H1 (cell line): ENCODE data around the gene ANKRD40CL. TPM values are rescaled to one million over a fixed set of nuclear protein-coding genes. Genes with fewer than 3 reads are reported as not detected.

ENCODE experiments used
- CTCF ChIA-PET: fragments of 300-600 bp; sonication (Branson Sonifier 250); formaldehyde crosslinking; loops from one replicate; lab custom pipeline; 2021; ENCODE audit not compliant: partially characterized antibody; lab: Charles Lee
- POLR2A ChIA-PET: fragments of 300-600 bp; sonication (Branson Sonifier 250); formaldehyde crosslinking; loops from one replicate; lab custom pipeline; 2021; ENCODE audit warnings: inconsistent platforms; ENCODE audit not compliant: partially characterized antibody; lab: Charles Lee
- DNase-seq, 2 experiments: peaks; one replicate each; pipeline versions ENCODE4 v3.0.0 to v3.0.0-alpha.2; 2010 to 2022; ENCODE audit warnings: low spot score in 2 of 2, low read depth in 1 of 2, mixed read lengths in 1 of 2
- FAIRE-seq: peaks from 2 replicates; lab custom pipeline; 2011; peaks lifted over from hg19 to GRCh38; lab: Jason Lieb, UNC
- H2AFZ ChIP-seq: 2 replicates; pipeline ENCODE4 v1.8.1; 2012; ENCODE audit warnings: low read length, inconsistent platforms
- H2AK5ac ChIP-seq: 2 replicates; pipeline ENCODE4 v1.6.1; 2013; ENCODE audit warnings: low read depth, low read length
- H2BK120ac ChIP-seq: replicated peaks from 2 replicates; pipeline ENCODE3; 2013; ENCODE audit warnings: low read depth, low read length, inconsistent platforms
- H2BK12ac ChIP-seq: 2 replicates; pipeline ENCODE4 v1.6.1; 2013; ENCODE audit warnings: low read depth, low read length
- H2BK15ac ChIP-seq: 2 replicates; pipeline ENCODE4 v1.6.1; 2013; ENCODE audit warnings: low read length
- H2BK20ac ChIP-seq: 2 replicates; pipeline ENCODE4 v1.6.1; 2013; ENCODE audit warnings: low read length
- H2BK5ac ChIP-seq: 2 replicates; pipeline ENCODE4 v1.6.1; 2013; ENCODE audit warnings: low read depth, low read length
- H3K14ac ChIP-seq: 2 replicates; pipeline ENCODE4 v1.6.1; 2013; ENCODE audit warnings: inconsistent platforms; ENCODE audit not compliant: insufficient read length
- H3K18ac ChIP-seq: 2 replicates; pipeline ENCODE4 v1.6.1; 2013; ENCODE audit warnings: low read length; ENCODE audit errors: extremely low read depth
- H3K23ac ChIP-seq: 2 replicates; pipeline ENCODE4 v1.6.1; 2013; ENCODE audit warnings: inconsistent platforms; ENCODE audit not compliant: insufficient read length
- H3K23me2 ChIP-seq: 2 replicates; pipeline ENCODE4 v1.6.1; 2013; ENCODE audit warnings: low read depth, low read length
- H3K27ac ChIP-seq: 2 replicates; pipeline ENCODE4 v1.6.1; 2011; ENCODE audit warnings: low read depth, low read length, inconsistent platforms
- H3K27me3 ChIP-seq, 4 experiments: replicated peaks in 1 of 4; 1 replicate in 1 of 4; 2 replicates in 3 of 4; pipeline versions ENCODE4 v1.6.1 to v1.8.1; 2011 to 2013; ENCODE audit warnings: low read length in 3 of 4, mild to moderate bottlenecking in 3 of 4, inconsistent platforms in 2 of 4, mixed read lengths in 2 of 4, moderate library complexity in 1 of 4; ENCODE audit not compliant: control insufficient read depth in 3 of 4, insufficient read depth in 3 of 4; ENCODE audit errors: extremely low read depth in 1 of 4
- H3K36me3 ChIP-seq, 4 experiments: 2 replicates each; pipeline versions ENCODE4 v1.6.1 to v1.8.1; 2011 to 2013; ENCODE audit warnings: mild to moderate bottlenecking in 4 of 4, low read length in 3 of 4, moderate library complexity in 2 of 4, control low read depth in 1 of 4, inconsistent platforms in 1 of 4; ENCODE audit not compliant: insufficient read depth in 4 of 4, control insufficient read depth in 2 of 4
- H3K4ac ChIP-seq: replicated peaks from 2 replicates; pipeline ENCODE3; 2013; ENCODE audit warnings: low read length, low read depth, mixed read lengths, inconsistent platforms; ENCODE audit not compliant: insufficient read length
- H3K4me1 ChIP-seq, 4 experiments: replicated peaks in 1 of 4; 1 replicate in 1 of 4; 2 replicates in 3 of 4; pipeline versions ENCODE4 v1.6.1 to v1.8.1; 2011 to 2013; ENCODE audit warnings: low read length in 3 of 4, inconsistent platforms in 2 of 4, mixed read lengths in 1 of 4; ENCODE audit not compliant: insufficient read depth in 4 of 4, control insufficient read depth in 3 of 4
- H3K4me2 ChIP-seq, 2 experiments: 2 replicates each; pipeline versions ENCODE4 v1.6.1 to v1.8.1; 2011 to 2013; ENCODE audit warnings: low read depth in 2 of 2, low read length in 2 of 2, control low read depth in 1 of 2, inconsistent platforms in 1 of 2, mild to moderate bottlenecking in 1 of 2; ENCODE audit not compliant: insufficient read depth in 1 of 2
- H3K4me3 ChIP-seq, 4 experiments: fragments of 200-600, 300-600 bp in 1 of 4; sonication (generic), shearing (Covaris generic), sonication (Bioruptor Twin) in 1 of 4; 2 replicates each; pipeline versions ENCODE4 v1.5.1 to v1.8.1; 2011 to 2016; ENCODE audit warnings: low read length in 4 of 4, low read depth in 3 of 4, control low read depth in 2 of 4, inconsistent platforms in 2 of 4, mild to moderate bottlenecking in 2 of 4, mixed read lengths in 1 of 4, moderate library complexity in 1 of 4; ENCODE audit not compliant: insufficient read depth in 2 of 4; ENCODE audit errors: extremely low read depth in 1 of 4
- H3K56ac ChIP-seq: replicated peaks from 2 replicates; pipeline ENCODE3; 2013; ENCODE audit warnings: low read depth, mild to moderate bottlenecking, mixed read lengths, low read length, inconsistent platforms; ENCODE audit not compliant: insufficient read length
- H3K79me1 ChIP-seq: 2 replicates; pipeline ENCODE4 v1.6.1; 2013; ENCODE audit warnings: low read depth, low read length, control low read depth
- H3K79me2 ChIP-seq, 2 experiments: 2 replicates each; pipeline versions ENCODE4 v1.6.1 to v1.8.1; 2012 to 2013; ENCODE audit warnings: low read length in 2 of 2, mild to moderate bottlenecking in 2 of 2, inconsistent platforms in 1 of 2; ENCODE audit not compliant: insufficient read depth in 2 of 2, control insufficient read depth in 1 of 2
- H3K9ac ChIP-seq, 4 experiments: replicated peaks in 1 of 4; 1 replicate in 1 of 4; 2 replicates in 3 of 4; pipeline versions ENCODE4 v1.6.1 to v1.8.1; 2011 to 2013; ENCODE audit warnings: low read depth in 3 of 4, low read length in 3 of 4, control low read depth in 2 of 4, mild to moderate bottlenecking in 2 of 4, moderate library complexity in 2 of 4, inconsistent platforms in 1 of 4; ENCODE audit errors: extremely low read depth in 1 of 4
- H3K9me3 ChIP-seq, 2 experiments: 2 replicates each; pipeline versions ENCODE4 v1.6.1 to v1.8.1; 2012 to 2013; ENCODE audit warnings: mild to moderate bottlenecking in 2 of 2, moderate library complexity in 2 of 2, control low read depth in 1 of 2, inconsistent platforms in 1 of 2, low read depth in 1 of 2, low read length in 1 of 2, mixed read lengths in 1 of 2; ENCODE audit not compliant: insufficient read depth in 2 of 2
- H4K20me1 ChIP-seq, 2 experiments: replicated peaks in 1 of 2; 2 replicates each; pipeline versions ENCODE3 to v1.8.1; 2011 to 2013; ENCODE audit warnings: inconsistent platforms in 2 of 2, low read length in 2 of 2, mild to moderate bottlenecking in 1 of 2; ENCODE audit not compliant: insufficient read depth in 2 of 2, control insufficient read depth in 1 of 2
- H4K5ac ChIP-seq: 2 replicates; pipeline ENCODE4 v1.6.1; 2013; ENCODE audit warnings: low read length, low read depth, mixed read lengths, inconsistent platforms; ENCODE audit not compliant: insufficient read length
- H4K8ac ChIP-seq: 2 replicates; pipeline ENCODE4 v1.8.0; 2013; ENCODE audit warnings: mild to moderate bottlenecking, moderate library complexity, low read length, inconsistent platforms; ENCODE audit not compliant: insufficient read depth; ENCODE audit errors: extremely low read depth
- H4K91ac ChIP-seq: replicated peaks from 2 replicates; pipeline ENCODE3; 2013; ENCODE audit warnings: low read length, mixed read lengths, inconsistent platforms; ENCODE audit not compliant: insufficient read length
- CBX8 ChIP-seq: fragments of 300-800, 300-1000 bp; sonication (generic); IDR thresholded peaks from 2 replicates; pipeline ENCODE4 v1.7.1; 2016; ENCODE audit warnings: low read depth, low read length, borderline replicate concordance
- JUN ChIP-seq: IDR thresholded peaks from 2 replicates; pipeline ENCODE4 v1.6.1; 2011; ENCODE audit warnings: low read depth, mild to moderate bottlenecking, improper control_type of control experiment, low read length
- JUND ChIP-seq: IDR thresholded peaks from 2 replicates; pipeline ENCODE4 v1.6.1; 2011; ENCODE audit warnings: mild to moderate bottlenecking, improper control_type of control experiment, low read length
- POLR2A ChIP-seq, 2 experiments: IDR thresholded peaks; 1 replicate in 1 of 2; 2 replicates in 1 of 2; pipeline ENCODE4 v1.6.1; 2011; ENCODE audit warnings: low read depth in 2 of 2, low read length in 2 of 2, mild to moderate bottlenecking in 2 of 2; ENCODE audit errors: control extremely low read depth in 1 of 2
- RBBP5 ChIP-seq: IDR thresholded peaks from 2 replicates; pipeline ENCODE4 v1.7.1; 2012; ENCODE audit warnings: low read depth, mild to moderate bottlenecking, inconsistent platforms, low read length, moderate library complexity, borderline replicate concordance
- SP4 ChIP-seq: IDR thresholded peaks from 2 replicates; pipeline ENCODE4 v1.6.1; 2012; ENCODE audit warnings: low read length, inconsistent platforms
- WGBS, 2 experiments: shearing (Covaris generic) in 1 of 2; methylation state at CpG; one replicate each; pipeline versions ENCODE4 v1.1.6 to v1.1.7; 2013 to 2015; ENCODE audit warnings: low lambda C conversion rate in 2 of 2, mixed read lengths in 2 of 2, inconsistent platforms in 1 of 2, low coverage in 1 of 2, missing lambda C conversion rate in 1 of 2; ENCODE audit not compliant: insufficient replicate concordance in 2 of 2, insufficient coverage in 1 of 2, insufficient read length in 1 of 2; ENCODE audit errors: extremely low coverage in 1 of 2, missing lambda C conversion rate in 1 of 2; 5-methylcytosine and 5-hydroxymethylcytosine counted together
- polyA plus RNA-seq, 7 experiments: library from polyadenylated mRNA; depleted of rRNA in 3 of 7; stranded (reverse) in 5 of 7; unstranded in 2 of 7; fragments of >200 nt in 5 of 7; fragments of 200-250 nt in 2 of 7; gene quantifications; 1 replicate in 5 of 7; 2 replicates in 1 of 7; 4 replicates in 1 of 7; pipeline versions ENCODE4 v1.2.1 to v1.2.3, GENCODE V29; 2011 to 2013; ENCODE audit warnings: missing spikeins in 2 of 7, mixed read lengths in 2 of 7
- total RNA-seq: library from RNA; stranded (reverse); fragmentation: NEBNext Ultra II Directional; extraction: Animal tissue kit (Norgen Biotek cat#: 25700); gene quantifications from 2 replicates; pipeline ENCODE4 v1.2.1, GENCODE V29; 2021
- TF ChIP-seq, protein P1 (sequence below): IDR thresholded peaks from 2 replicates; pipeline ENCODE4 v1.6.1; 2011; ENCODE audit warnings: low read depth, mild to moderate bottlenecking, low read length; ENCODE audit not compliant: insufficient read depth
- TF ChIP-seq, protein P2 (sequence below): IDR thresholded peaks from 2 replicates; pipeline ENCODE4 v1.6.1; 2012; ENCODE audit warnings: inconsistent platforms

The ANKRD40CL gene
- total and polyA plus RNA-seq, 2 of the 8 experiments (the other 6 are each of a cell fraction or from before 2014, with no cell fraction given), result not detected

DNA sequence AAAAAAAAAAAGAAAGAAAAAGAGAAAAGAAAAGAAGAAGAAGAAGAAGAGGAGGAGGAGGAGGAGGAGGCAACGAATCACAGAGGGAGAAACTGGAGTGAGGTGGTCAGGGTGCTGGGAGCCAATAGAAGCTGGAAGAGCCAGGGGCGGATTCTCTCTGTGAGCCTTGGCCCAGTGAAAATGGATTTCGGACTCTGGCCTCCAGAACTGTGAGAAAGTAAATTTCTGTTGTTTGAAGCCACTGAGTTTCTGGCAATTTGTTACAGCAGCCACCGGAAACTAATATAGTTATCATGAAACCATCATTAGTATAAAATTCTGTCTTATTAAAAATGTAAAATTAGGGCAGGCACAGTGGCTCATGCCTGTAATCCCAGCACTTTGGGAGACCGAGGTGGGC lies 40.4 kb upstream of the ANKRD40CL start:
- no peak overlapping the region for H2AFZ ChIP-seq
- ChIA-PET POLR2A (no interaction called here), CTCF (interaction anchor here (0.6 to 3.8 kb wide), 15 partner anchors 11 to 201 kb away, joined by 3 to 41 read pairs (median 5); partner anchors contain the start of gene WFIKKN2)
- no peaks in the 10 kb centered on the region for H3K36me3 ChIP-seq
- H3K14ac ChIP-seq, result no peak overlapping the region
- H4K91ac ChIP-seq, result no peak overlapping the region
- no peak overlapping the region for H3K9ac ChIP-seq
- H2BK120ac ChIP-seq, result no peak overlapping the region
- H3K23ac ChIP-seq, result no peak overlapping the region
- H2BK15ac ChIP-seq, result no peak overlapping the region
- no peak for FAIRE-seq
- no peaks in the 10 kb centered on the region for H3K23me2 ChIP-seq
- H2BK5ac ChIP-seq, result no peak overlapping the region
- H3K18ac ChIP-seq, result no peak overlapping the region
- no peaks in the 10 kb centered on the region for H3K79me1 ChIP-seq
- no peak overlapping the region for H4K5ac ChIP-seq
- H3K56ac ChIP-seq, result no peak overlapping the region
- no peak for DNase-seq
- H2BK12ac ChIP-seq, result no peak overlapping the region
- no peaks in the 10 kb centered on the region for H3K4me1 ChIP-seq
- no peak overlapping the region for H3K4me2 ChIP-seq
- TF ChIP-seq SP4 (no peak), CBX8 (no peak), JUN (no peak), JUND (no peak), POLR2A (IDR thresholded peaks at IDR 0.05; ENCODE audit: control extremely low read depth in 1 of 2, low read depth in 2 of 2, low read length in 2 of 2) (no peak), RBBP5 (no peak)
- TF ChIP-seq, protein P1, sequence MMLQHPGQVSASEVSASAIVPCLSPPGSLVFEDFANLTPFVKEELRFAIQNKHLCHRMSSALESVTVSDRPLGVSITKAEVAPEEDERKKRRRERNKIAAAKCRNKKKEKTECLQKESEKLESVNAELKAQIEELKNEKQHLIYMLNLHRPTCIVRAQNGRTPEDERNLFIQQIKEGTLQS, result no peak
- TF ChIP-seq, protein P2, sequence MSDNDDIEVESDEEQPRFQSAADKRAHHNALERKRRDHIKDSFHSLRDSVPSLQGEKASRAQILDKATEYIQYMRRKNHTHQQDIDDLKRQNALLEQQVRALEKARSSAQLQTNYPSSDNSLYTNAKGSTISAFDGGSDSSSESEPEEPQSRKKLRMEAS, result no peak
- no peaks in the 10 kb centered on the region for H3K9me3 ChIP-seq
- no peak overlapping the region for H2AK5ac ChIP-seq
- H2BK20ac ChIP-seq, result no peak overlapping the region
- no peaks in the 10 kb centered on the region for H4K20me1 ChIP-seq
- no peaks in the 10 kb centered on the region for H3K79me2 ChIP-seq
- no peak overlapping the region for H3K27ac ChIP-seq
- H4K8ac ChIP-seq, result no peak overlapping the region
- H3K27me3 ChIP-seq, result no peaks in the 10 kb centered on the region
- 89% methylated on average over 5 of the region's 5 CpGs; no CpG with 5 or more reads in 1 of the 2 experiments for WGBS, 2 experiments
- no peak overlapping the region for H3K4me3 ChIP-seq
- no peak overlapping the region for H3K4ac ChIP-seq
